ENCODE results near the gene TMC2.

DNA sequence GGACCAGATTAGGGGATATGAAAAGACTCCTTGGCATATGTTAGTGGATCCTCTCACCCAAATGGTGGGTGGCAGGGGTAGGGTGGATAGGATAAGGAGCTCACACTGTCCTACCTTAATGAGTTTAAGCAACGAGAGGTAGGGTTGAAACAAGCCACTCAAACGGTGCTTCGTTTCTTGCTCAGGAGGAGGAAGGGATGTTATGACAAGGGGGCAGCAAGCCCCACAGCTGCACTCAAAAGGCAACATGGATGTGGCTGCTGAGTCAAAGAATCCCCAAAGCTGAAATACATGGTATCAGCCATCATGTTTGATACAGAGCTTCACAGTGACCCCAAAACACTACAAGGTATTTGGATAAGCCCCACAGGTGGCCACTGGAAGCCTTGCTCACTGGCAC lies 136.1 kb downstream of the TMC2 start:
- TF ChIP-seq EZH2 (IDR thresholded peaks at IDR 0.05; ENCODE audit: borderline replicate concordance, low read depth, low read length, poor library complexity, severe bottlenecking): no peak
- TF ChIP-seq CTCF (conservative IDR thresholded peaks at IDR 0.05; ENCODE audit: low read depth, low read length): no peak

Data from A673 (cell line).